HG03575 (cell line): ENCODE measurements around the gene FHL2.

Experiments used
- ATAC-seq: cut with Tn5 transposase; IDR thresholded peaks from one replicate; pipeline ENCODE4 v1.9.1; 2021; ENCODE audit not compliant: unreplicated experiment, insufficient number of reproducible peaks, low FRiP score; ENCODE audit errors: extremely low read depth

The FHL2 gene

GRCh38 chr2:105368759-105369408 is 30.0 kb downstream of the FHL2 start:
- ATAC-seq: no peak

- no peak for ATAC-seq
These were observed 33.6 kb downstream of the FHL2 start for GRCh38 chr2:105365206-105365605.

- no peak for ATAC-seq
These were observed 34.3 kb downstream of the FHL2 start for GRCh38 chr2:105364436-105365139.

GRCh38 chr2:105362862-105363591 is 35.8 kb downstream of the FHL2 start:
- ATAC-seq: no peak

GRCh38 chr2:105361102-105361889 is 37.6 kb downstream of the FHL2 start:
- ATAC-seq: no peak

GRCh38 chr2:105358593-105358992 is 40.3 kb downstream of the FHL2 start:
- ATAC-seq: no peak

GRCh38 chr2:105357122-105357521 is 41.7 kb downstream of the FHL2 start:
- no peak for ATAC-seq

GRCh38 chr2:105344704-105345345 is 54.0 kb downstream of the FHL2 start:
- no peak for ATAC-seq

GRCh38 chr2:105339414-105339813 is 59.4 kb downstream of the FHL2 start:
- no peak for ATAC-seq

- ATAC-seq: no peak
These were observed 60.8 kb downstream of the FHL2 start for GRCh38 chr2:105338020-105338385.

GRCh38 chr2:105337122-105338019 is 61.5 kb downstream of the FHL2 start, which contains the start of gene C2orf49:
C2orf49 (plus strand) TSS chr2:105337540; CDS start chr2:105337588, 48 bp downstream.
- peak; percentile 36 for ATAC-seq

GRCh38 chr2:105336786-105337121 is 62.1 kb downstream of the FHL2 start:
- no peak for ATAC-seq

- no peak for ATAC-seq
These were observed 63.4 kb downstream of the FHL2 start for GRCh38 chr2:105335469-105335868.

GRCh38 chr2:105334211-105334610 is 64.6 kb downstream of the FHL2 start:
- ATAC-seq: no peak

GRCh38 chr2:105330681-105331375 is 68.0 kb downstream of the FHL2 start:
- no peak for ATAC-seq

- ATAC-seq: no peak
These were observed 69.0 kb downstream of the FHL2 start, which contains the start of gene TGFBRAP1 for GRCh38 chr2:105329561-105330495. TGFBRAP1 (minus strand) TSS chr2:105329735; CDS start chr2:105308301, 21,434 bp downstream.
